ENCODE results near the gene AJAP1. TPM values are rescaled to one million over a fixed set of nuclear protein-coding genes. Genes with fewer than 3 reads are reported as not detected.

The AJAP1 gene
- polyA plus RNA-seq, 1 of the 3 experiments (the other 2 are of a cell fraction) = not detected

DNA sequence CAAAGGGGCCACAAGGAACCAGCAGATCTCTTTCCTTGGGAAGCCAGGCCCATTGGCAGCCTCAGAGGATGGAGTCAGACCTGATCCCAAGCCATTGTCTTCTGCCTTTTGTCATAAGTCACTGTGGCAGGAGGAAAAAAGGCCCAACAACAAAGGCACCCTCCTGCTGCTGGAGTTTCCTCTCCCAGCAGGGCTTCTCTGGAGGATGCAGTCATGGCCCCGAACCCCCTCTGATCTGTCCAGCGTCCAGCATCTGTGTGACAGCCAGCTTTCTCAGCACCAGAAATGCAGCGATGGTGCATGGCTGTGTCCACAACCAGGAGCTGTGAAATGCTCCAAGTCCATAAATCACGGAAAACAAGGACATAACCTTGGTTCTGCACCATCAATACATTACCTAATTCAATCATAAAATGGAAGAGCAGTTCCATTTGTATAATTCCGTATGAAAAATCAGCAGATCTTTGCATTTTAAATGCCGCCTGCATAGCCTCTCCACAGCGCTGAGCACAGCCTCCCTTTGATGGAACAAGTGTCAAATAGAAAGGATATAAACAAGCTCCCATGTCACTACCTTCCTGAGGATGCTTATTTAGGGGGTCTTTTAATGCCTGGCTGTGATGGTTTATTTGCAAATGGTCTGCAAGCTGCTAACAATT, 30.6 kb downstream of the AJAP1 start:
- H3K36me3 ChIP-seq (replicated peaks in 1 of 2; ENCODE audit: control insufficient read depth in 1 of 2, insufficient read depth in 2 of 2, low read length in 1 of 2) = no peaks in the 10 kb centered on the region
- POLR2A ChIA-PET = interaction anchor here (0.6 kb wide), 1 partner anchor 637 kb away, joined by 3 read pairs; no protein-coding TSS in a partner anchor
- H2AFZ ChIP-seq (ENCODE audit: low read depth) = no peak overlapping the region
- H3K27me3 ChIP-seq (ENCODE audit: insufficient read depth) = no peaks in the 10 kb centered on the region
- H3K9me2 ChIP-seq = no peaks in the 10 kb centered on the region
- no peaks in the 10 kb centered on the region for H3F3A ChIP-seq (replicated peaks; ENCODE audit: insufficient read depth)
- H3K4me3 ChIP-seq (ENCODE audit: low read depth in 2 of 2, low read length in 1 of 2) = no peak overlapping the region
- H3K9me3 ChIP-seq = no peaks in the 10 kb centered on the region
- no peaks in the 10 kb centered on the region for H4K20me1 ChIP-seq (ENCODE audit: insufficient read depth)
- no peak overlapping the region for H3K9ac ChIP-seq
- no peak overlapping the region for H3K4me2 ChIP-seq
- H3K4me1 ChIP-seq (ENCODE audit: control insufficient read depth in 1 of 2, insufficient read depth in 2 of 2, low read depth in 1 of 2, low read length in 1 of 2) = peaks cover 0 to 5% of the 10 kb centered on the region in 2 experiments; a peak in 1 of 4 replicates
- DNase-seq = no peak
- H3K27ac ChIP-seq (ENCODE audit: low read depth in 2 of 2, low read length in 1 of 2) = no peak overlapping the region; a peak in 1 of 4 replicates
- H3K79me2 ChIP-seq (ENCODE audit: insufficient read depth) = no peaks in the 10 kb centered on the region
- TF ChIP-seq, protein P1, sequence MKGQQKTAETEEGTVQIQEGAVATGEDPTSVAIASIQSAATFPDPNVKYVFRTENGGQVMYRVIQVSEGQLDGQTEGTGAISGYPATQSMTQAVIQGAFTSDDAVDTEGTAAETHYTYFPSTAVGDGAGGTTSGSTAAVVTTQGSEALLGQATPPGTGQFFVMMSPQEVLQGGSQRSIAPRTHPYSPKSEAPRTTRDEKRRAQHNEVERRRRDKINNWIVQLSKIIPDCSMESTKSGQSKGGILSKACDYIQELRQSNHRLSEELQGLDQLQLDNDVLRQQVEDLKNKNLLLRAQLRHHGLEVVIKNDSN (IDR thresholded peaks at IDR 0.05; ENCODE audit: borderline replicate concordance, low read depth) = no peak
- TF ChIP-seq, protein P2, sequence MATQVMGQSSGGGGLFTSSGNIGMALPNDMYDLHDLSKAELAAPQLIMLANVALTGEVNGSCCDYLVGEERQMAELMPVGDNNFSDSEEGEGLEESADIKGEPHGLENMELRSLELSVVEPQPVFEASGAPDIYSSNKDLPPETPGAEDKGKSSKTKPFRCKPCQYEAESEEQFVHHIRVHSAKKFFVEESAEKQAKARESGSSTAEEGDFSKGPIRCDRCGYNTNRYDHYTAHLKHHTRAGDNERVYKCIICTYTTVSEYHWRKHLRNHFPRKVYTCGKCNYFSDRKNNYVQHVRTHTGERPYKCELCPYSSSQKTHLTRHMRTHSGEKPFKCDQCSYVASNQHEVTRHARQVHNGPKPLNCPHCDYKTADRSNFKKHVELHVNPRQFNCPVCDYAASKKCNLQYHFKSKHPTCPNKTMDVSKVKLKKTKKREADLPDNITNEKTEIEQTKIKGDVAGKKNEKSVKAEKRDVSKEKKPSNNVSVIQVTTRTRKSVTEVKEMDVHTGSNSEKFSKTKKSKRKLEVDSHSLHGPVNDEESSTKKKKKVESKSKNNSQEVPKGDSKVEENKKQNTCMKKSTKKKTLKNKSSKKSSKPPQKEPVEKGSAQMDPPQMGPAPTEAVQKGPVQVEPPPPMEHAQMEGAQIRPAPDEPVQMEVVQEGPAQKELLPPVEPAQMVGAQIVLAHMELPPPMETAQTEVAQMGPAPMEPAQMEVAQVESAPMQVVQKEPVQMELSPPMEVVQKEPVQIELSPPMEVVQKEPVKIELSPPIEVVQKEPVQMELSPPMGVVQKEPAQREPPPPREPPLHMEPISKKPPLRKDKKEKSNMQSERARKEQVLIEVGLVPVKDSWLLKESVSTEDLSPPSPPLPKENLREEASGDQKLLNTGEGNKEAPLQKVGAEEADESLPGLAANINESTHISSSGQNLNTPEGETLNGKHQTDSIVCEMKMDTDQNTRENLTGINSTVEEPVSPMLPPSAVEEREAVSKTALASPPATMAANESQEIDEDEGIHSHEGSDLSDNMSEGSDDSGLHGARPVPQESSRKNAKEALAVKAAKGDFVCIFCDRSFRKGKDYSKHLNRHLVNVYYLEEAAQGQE (IDR thresholded peaks at IDR 0.05; ENCODE audit: low read depth, low read length) = no peak
- TF ChIP-seq NFIC (IDR thresholded peaks at IDR 0.05; ENCODE audit: borderline replicate concordance) = no peak
- TF ChIP-seq ELF1 (IDR thresholded peaks at IDR 0.05) = no peak
- no peak for TF ChIP-seq YY1 (IDR thresholded peaks at IDR 0.05; ENCODE audit: low read depth)
- no peak for TF ChIP-seq MEF2A (IDR thresholded peaks at IDR 0.05; ENCODE audit: borderline replicate concordance, low read depth)
- TF ChIP-seq, protein P3, sequence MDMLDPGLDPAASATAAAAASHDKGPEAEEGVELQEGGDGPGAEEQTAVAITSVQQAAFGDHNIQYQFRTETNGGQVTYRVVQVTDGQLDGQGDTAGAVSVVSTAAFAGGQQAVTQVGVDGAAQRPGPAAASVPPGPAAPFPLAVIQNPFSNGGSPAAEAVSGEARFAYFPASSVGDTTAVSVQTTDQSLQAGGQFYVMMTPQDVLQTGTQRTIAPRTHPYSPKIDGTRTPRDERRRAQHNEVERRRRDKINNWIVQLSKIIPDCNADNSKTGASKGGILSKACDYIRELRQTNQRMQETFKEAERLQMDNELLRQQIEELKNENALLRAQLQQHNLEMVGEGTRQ (IDR thresholded peaks at IDR 0.05; ENCODE audit: borderline replicate concordance, low read depth, low read length) = no peak
- TF ChIP-seq FOXJ3 (CRISPR knock-in tag; IDR thresholded peaks at IDR 0.05) = no peak
- TF ChIP-seq POLR2AphosphoS5 (IDR thresholded peaks at IDR 0.05; ENCODE audit: low read depth, low read length) = no peak
- TF ChIP-seq, protein P4, sequence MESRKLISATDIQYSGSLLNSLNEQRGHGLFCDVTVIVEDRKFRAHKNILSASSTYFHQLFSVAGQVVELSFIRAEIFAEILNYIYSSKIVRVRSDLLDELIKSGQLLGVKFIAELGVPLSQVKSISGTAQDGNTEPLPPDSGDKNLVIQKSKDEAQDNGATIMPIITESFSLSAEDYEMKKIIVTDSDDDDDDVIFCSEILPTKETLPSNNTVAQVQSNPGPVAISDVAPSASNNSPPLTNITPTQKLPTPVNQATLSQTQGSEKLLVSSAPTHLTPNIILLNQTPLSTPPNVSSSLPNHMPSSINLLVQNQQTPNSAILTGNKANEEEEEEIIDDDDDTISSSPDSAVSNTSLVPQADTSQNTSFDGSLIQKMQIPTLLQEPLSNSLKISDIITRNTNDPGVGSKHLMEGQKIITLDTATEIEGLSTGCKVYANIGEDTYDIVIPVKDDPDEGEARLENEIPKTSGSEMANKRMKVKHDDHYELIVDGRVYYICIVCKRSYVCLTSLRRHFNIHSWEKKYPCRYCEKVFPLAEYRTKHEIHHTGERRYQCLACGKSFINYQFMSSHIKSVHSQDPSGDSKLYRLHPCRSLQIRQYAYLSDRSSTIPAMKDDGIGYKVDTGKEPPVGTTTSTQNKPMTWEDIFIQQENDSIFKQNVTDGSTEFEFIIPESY (IDR thresholded peaks at IDR 0.05; ENCODE audit: borderline replicate concordance, low read depth) = no peak
- no peak for TF ChIP-seq CHD2 (IDR thresholded peaks at IDR 0.05; ENCODE audit: low read length, partially characterized antibody)
- TF ChIP-seq, protein P5, sequence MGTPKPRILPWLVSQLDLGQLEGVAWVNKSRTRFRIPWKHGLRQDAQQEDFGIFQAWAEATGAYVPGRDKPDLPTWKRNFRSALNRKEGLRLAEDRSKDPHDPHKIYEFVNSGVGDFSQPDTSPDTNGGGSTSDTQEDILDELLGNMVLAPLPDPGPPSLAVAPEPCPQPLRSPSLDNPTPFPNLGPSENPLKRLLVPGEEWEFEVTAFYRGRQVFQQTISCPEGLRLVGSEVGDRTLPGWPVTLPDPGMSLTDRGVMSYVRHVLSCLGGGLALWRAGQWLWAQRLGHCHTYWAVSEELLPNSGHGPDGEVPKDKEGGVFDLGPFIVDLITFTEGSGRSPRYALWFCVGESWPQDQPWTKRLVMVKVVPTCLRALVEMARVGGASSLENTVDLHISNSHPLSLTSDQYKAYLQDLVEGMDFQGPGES (IDR thresholded peaks at IDR 0.05; ENCODE audit: low read depth, low read length) = no peak
- no peak for TF ChIP-seq RAD21 (IDR thresholded peaks at IDR 0.05; ENCODE audit: low read length)
- TF ChIP-seq TAF1 (IDR thresholded peaks at IDR 0.05; ENCODE audit: borderline replicate concordance, low read depth, low read length) = no peak
- no peak for TF ChIP-seq RXRA (IDR thresholded peaks at IDR 0.05; ENCODE audit: borderline replicate concordance, low read depth)
- TF ChIP-seq RCOR1 (IDR thresholded peaks at IDR 0.05; ENCODE audit: low read length) = no peak
- no peak for TF ChIP-seq MXI1 (IDR thresholded peaks at IDR 0.05; ENCODE audit: low read depth, low read length)
- no peak for TF ChIP-seq EP300 (IDR thresholded peaks at IDR 0.05; ENCODE audit: borderline replicate concordance in 1 of 2, low read depth in 1 of 2, low read length in 1 of 2)
- TF ChIP-seq NRF1 (IDR thresholded peaks at IDR 0.05; ENCODE audit: low read depth, low read length) = no peak
- no peak for TF ChIP-seq EZH2phosphoT487 (IDR thresholded peaks at IDR 0.05; ENCODE audit: borderline replicate concordance, low read depth)
- CTCF ChIA-PET = interaction anchor here (0.6 to 4.1 kb wide), 3 partner anchors 29 to 1033 kb away, joined by 3 to 15 read pairs (median 4); partner anchors contain the start of gene TP73
- WGBS (ENCODE audit: low lambda C conversion rate) = 14% methylated on average over 7 of the region's 7 CpGs

Data from SK-N-SH (cell line).